CD4-positive, alpha-beta memory T cell (primary cell): ENCODE results near the gene ETHE1. TPM values are rescaled to one million over a fixed set of nuclear protein-coding genes. Genes with fewer than 3 reads are reported as not detected.
A peak's percentile ranks its signal among the peaks of the same experiment; 100 is the strongest.

ENCODE experiments used
- CTCF ChIA-PET: fragments of 350-600 bp; sonication (Branson Sonifier 250); formaldehyde crosslinking; loops from one replicate; lab custom pipeline; 2021; ENCODE audit warnings: inconsistent platforms; ENCODE audit not compliant: partially characterized antibody; lab: Charles Lee
- POLR2A ChIA-PET: fragments of 350-600 bp; sonication (Branson Sonifier 250); formaldehyde crosslinking; loops from one replicate; lab custom pipeline; 2021; ENCODE audit not compliant: partially characterized antibody; lab: Charles Lee
- DNase-seq, 5 donors: peaks; one replicate each; pipeline versions ENCODE4 v3.0.0 to v3.0.0-alpha.2; 2020 to 2022; ENCODE audit warnings: mixed read lengths in 1 of 5
- H3K27ac ChIP-seq: one replicate; pipeline ENCODE4 v1.7.0; 2013; ENCODE audit warnings: low read depth, low read length
- H3K27me3 ChIP-seq: 2 replicates; pipeline ENCODE4 v1.7.0; 2013; ENCODE audit warnings: mild to moderate bottlenecking, low read length, moderate library complexity; ENCODE audit not compliant: insufficient read depth
- H3K36me3 ChIP-seq: 2 replicates; pipeline ENCODE4 v1.7.0; 2013; ENCODE audit warnings: mild to moderate bottlenecking, low read length, moderate library complexity; ENCODE audit not compliant: insufficient read depth
- H3K4me1 ChIP-seq: 2 replicates; pipeline ENCODE4 v1.7.0; 2013; ENCODE audit warnings: mild to moderate bottlenecking, low read length, moderate library complexity; ENCODE audit not compliant: insufficient read depth
- H3K4me3 ChIP-seq, 2 donors: one replicate each; pipeline ENCODE4 v1.7.0; 2013; ENCODE audit warnings: low read length in 2 of 2, mild to moderate bottlenecking in 1 of 2
- H3K9me3 ChIP-seq, 2 donors: one replicate each; pipeline ENCODE4 v1.7.0; 2013; ENCODE audit warnings: low read length in 2 of 2, control low read depth in 1 of 2; ENCODE audit not compliant: control insufficient read depth in 1 of 2
- H3K27ac Mint-ChIP-seq, 7 donors: one replicate each; pipeline ENCODE4 v1.8.0; 2020 to 2021; ENCODE audit warnings: mixed read lengths in 7 of 7, mild to moderate bottlenecking in 6 of 7, inconsistent platforms in 3 of 7, moderate library complexity in 3 of 7
- H3K27me3 Mint-ChIP-seq, 2 donors: one replicate each; pipeline ENCODE4 v1.8.0; 2020 to 2021; ENCODE audit warnings: mixed read lengths in 2 of 2
- H3K36me3 Mint-ChIP-seq, 2 donors: one replicate each; pipeline ENCODE4 v1.8.0; 2020 to 2021; ENCODE audit warnings: mixed read lengths in 2 of 2, inconsistent platforms in 1 of 2, mild to moderate bottlenecking in 1 of 2
- H3K4me1 Mint-ChIP-seq, 4 donors: one replicate each; pipeline ENCODE4 v1.8.0; 2020 to 2021; ENCODE audit warnings: mixed read lengths in 4 of 4, mild to moderate bottlenecking in 1 of 4
- H3K4me3 Mint-ChIP-seq, 8 donors: one replicate each; pipeline ENCODE4 v1.8.0; 2020 to 2021; ENCODE audit warnings: mixed read lengths in 8 of 8, mild to moderate bottlenecking in 7 of 8, moderate library complexity in 6 of 8, inconsistent platforms in 3 of 8
- H3K9me3 Mint-ChIP-seq, 8 donors: one replicate each; pipeline ENCODE4 v1.8.0; 2020 to 2021; ENCODE audit warnings: mixed read lengths in 8 of 8, mild to moderate bottlenecking in 5 of 8, inconsistent platforms in 3 of 8, moderate library complexity in 1 of 8
- intact Hi-C: fragments of 100-400 bp; cut with micrococcal nuclease; formaldehyde crosslinking; loops from one replicate; pipeline ENCODE4 v1.15.1; 2023
- polyA plus RNA-seq, 2 donors: library from polyadenylated mRNA; unstranded; fragments of 300-500 nt; fragmentation: Illumina TruSeq; gene quantifications; one replicate each; pipeline ENCODE4 v1.2.3, GENCODE V29; 2021
- total RNA-seq, 2 experiments: library from RNA; stranded (reverse); gene quantifications; one replicate each; pipeline ENCODE4 v1.2.3, GENCODE V29; 2021

Gene ETHE1
- total and polyA plus RNA-seq, 4 experiments from 2014 or later, result 23.9 to 80.7 (median 54.1) TPM

- Mint-ChIP-seq H3K4me1 (peaks cover 32 to 61% (median 47%) of the 10 kb centered on the region in 4 donors), H3K36me3 (peaks cover 0 to under 1% of the 10 kb centered on the region in 2 donors)
- no peak overlapping the region for H3K4me3 ChIP-seq
Observed at GRCh38 chr19:43470288-43470687, 56.7 kb downstream of the ETHE1 start.

GRCh38 chr19:43469160-43469480 lies 57.9 kb downstream of the ETHE1 start:
- H3K4me1 ChIP-seq, result peaks cover 46% of the 10 kb centered on the region
- H3K36me3 ChIP-seq, result no peaks in the 10 kb centered on the region
- peak; percentile 57 to 69 (median 60) for DNase-seq
- H3K27me3 Mint-ChIP-seq, result no peaks in the 10 kb centered on the region
- H3K9me3 ChIP-seq, result no peaks in the 10 kb centered on the region
- H3K4me1 Mint-ChIP-seq, result peaks cover 34 to 58% (median 49%) of the 10 kb centered on the region in 4 donors
- no peaks in the 10 kb centered on the region for H3K27me3 ChIP-seq
- peak overlapping the region; percentile 82 to 98 (median 97) for H3K27ac Mint-ChIP-seq
- H3K27ac ChIP-seq, result peak overlapping the region; percentile 62
- ChIA-PET CTCF (interaction anchor here (1.0 to 2.3 kb wide), 3 partner anchors 22 to 51 kb away, joined by 4 to 16 read pairs (median 8); no protein-coding TSS in a partner anchor), POLR2A (interaction anchor here (0.7 to 2.5 kb wide), 5 partner anchors 10 to 64 kb away, joined by 3 to 12 read pairs (median 4); partner anchors contain the start of genes PHLDB3 and ZNF575)
- intact Hi-C loops, result no loop called here
- H3K9me3 Mint-ChIP-seq, result no peaks in the 10 kb centered on the region
- no peak overlapping the region for H3K4me3 ChIP-seq
- H3K36me3 Mint-ChIP-seq, result no peaks in the 10 kb centered on the region
- peak overlapping the region in 6 of 8 donors; percentile 21 to 85 (median 22) for H3K4me3 Mint-ChIP-seq

More at GRCh38 chr19:43470288-43470687, 56.7 kb downstream of the ETHE1 start:
- peak; percentile 22 to 87 (median 48) for DNase-seq
- H3K4me3 Mint-ChIP-seq, result peak overlapping the region in 2 of 8 donors; percentile 35 to 46
- Histone ChIP-seq H3K27me3 (no peaks in the 10 kb centered on the region), H3K27ac (no peak overlapping the region), H3K4me1 (peaks cover 40% of the 10 kb centered on the region), H3K9me3 (no peaks in the 10 kb centered on the region), H3K36me3 (no peaks in the 10 kb centered on the region)
- no peaks in the 10 kb centered on the region for H3K9me3 Mint-ChIP-seq
- intact Hi-C loops, result no loop called here
- POLR2A ChIA-PET, result interaction anchor here (0.6 to 2.5 kb wide), 3 partner anchors 12 to 34 kb away, joined by 3 to 12 read pairs (median 4); partner anchors contain the start of gene PHLDB3
- no peaks in the 10 kb centered on the region for H3K27me3 Mint-ChIP-seq
- CTCF ChIA-PET, result interaction anchor here (0.7 to 0.9 kb wide), 3 partner anchors 23 to 1707 kb away, joined by 4 to 5 read pairs (median 4); no protein-coding TSS in a partner anchor
- H3K27ac Mint-ChIP-seq, result peak overlapping the region; percentile 82 to 98 (median 97)

GRCh38 chr19:43468354-43469159 lies 58.4 kb downstream of the ETHE1 start:
- peak overlapping the region; percentile 62 for H3K27ac ChIP-seq
- Mint-ChIP-seq H3K4me1 (peaks cover 35 to 62% (median 50%) of the 10 kb centered on the region in 4 donors), H3K9me3 (no peaks in the 10 kb centered on the region), H3K4me3 (peak overlapping the region in 7 of 8 donors; percentile 23 to 85 (median 66)), H3K36me3 (no peaks in the 10 kb centered on the region), H3K27ac (peak overlapping the region; percentile 82 to 98 (median 97)), H3K27me3 (no peaks in the 10 kb centered on the region)
- CTCF ChIA-PET, result interaction anchor here (1.0 to 2.3 kb wide), 3 partner anchors 21 to 51 kb away, joined by 4 to 16 read pairs (median 8); no protein-coding TSS in a partner anchor
- intact Hi-C loops, result no loop called here
- peak in 3 of 5 donors; percentile 9 to 54 (median 30) for DNase-seq
- H3K4me1 ChIP-seq, result peaks cover 48% of the 10 kb centered on the region
- H3K4me3 ChIP-seq, result no peak overlapping the region
- POLR2A ChIA-PET, result interaction anchor here (0.7 to 2.5 kb wide), 6 partner anchors 14 to 64 kb away, joined by 3 to 12 read pairs (median 3); partner anchors contain the start of genes PHLDB3 and ZNF575
- H3K36me3 ChIP-seq, result no peaks in the 10 kb centered on the region
- H3K9me3 ChIP-seq, result no peaks in the 10 kb centered on the region
- no peaks in the 10 kb centered on the region for H3K27me3 ChIP-seq

GRCh38 chr19:43467730-43468129 lies 59.3 kb downstream of the ETHE1 start:
- peak overlapping the region; percentile 82 to 98 (median 97) for H3K27ac Mint-ChIP-seq
- no peaks in the 10 kb centered on the region for H3K36me3 ChIP-seq
- ChIA-PET POLR2A (interaction anchor here (0.7 to 1.3 kb wide), 3 partner anchors 15 to 36 kb away, joined by 3 read pairs; no protein-coding TSS in a partner anchor), CTCF (interaction anchor here (2.3 kb wide), 1 partner anchor 20 kb away, joined by 16 read pairs; no protein-coding TSS in a partner anchor)
- peaks cover 0 to 2% of the 10 kb centered on the region in 2 donors for H3K36me3 Mint-ChIP-seq
- H3K4me1 ChIP-seq, result peaks cover 52% of the 10 kb centered on the region
- H3K4me3 Mint-ChIP-seq, result peak overlapping the region in 5 of 8 donors; percentile 28 to 76 (median 43)
- H3K27ac ChIP-seq, result peak overlapping the region; percentile 62
- DNase-seq, result no peak
- H3K9me3 ChIP-seq, result no peaks in the 10 kb centered on the region
- no peaks in the 10 kb centered on the region for H3K27me3 Mint-ChIP-seq
- H3K4me1 Mint-ChIP-seq, result peaks cover 36 to 67% (median 50%) of the 10 kb centered on the region in 4 donors
- intact Hi-C loops, result no loop called here
- no peak overlapping the region for H3K4me3 ChIP-seq
- no peaks in the 10 kb centered on the region for H3K9me3 Mint-ChIP-seq
- no peaks in the 10 kb centered on the region for H3K27me3 ChIP-seq

DNA sequence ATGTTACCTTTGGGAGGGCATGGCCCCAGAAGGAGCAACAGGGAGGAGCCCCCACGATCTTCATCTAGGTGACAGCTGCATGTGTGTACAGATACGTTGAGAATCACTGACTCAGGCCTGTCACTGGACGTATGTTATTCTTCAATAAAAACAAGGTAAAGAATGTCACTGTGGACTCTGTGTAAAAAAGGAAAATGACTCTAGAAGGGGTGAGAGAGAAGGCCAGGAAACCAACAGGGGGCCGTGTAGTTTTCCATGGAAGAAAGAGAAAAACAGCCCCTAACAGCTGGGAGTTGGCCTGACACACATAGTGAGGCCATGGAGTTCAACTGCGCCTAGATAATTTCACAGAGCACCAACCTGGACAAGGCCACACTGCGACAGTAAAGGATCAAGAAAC lies 59.7 kb downstream of the ETHE1 start:
- Mint-ChIP-seq H3K9me3 (no peaks in the 10 kb centered on the region), H3K4me3 (peak overlapping the region in 5 of 8 donors; percentile 2 to 73 (median 17)), H3K27ac (peak overlapping the region in 6 of 7 donors; percentile 57 to 98 (median 82)), H3K36me3 (peaks cover 0 to 2% of the 10 kb centered on the region in 2 donors), H3K27me3 (no peaks in the 10 kb centered on the region), H3K4me1 (peaks cover 36 to 69% (median 52%) of the 10 kb centered on the region in 4 donors)
- DNase-seq, result no peak
- ChIA-PET CTCF (interaction anchor here (2.3 kb wide), 1 partner anchor 20 kb away, joined by 16 read pairs; no protein-coding TSS in a partner anchor), POLR2A (interaction anchor here (0.9 to 1.3 kb wide), 2 partner anchors 20 to 37 kb away, joined by 3 read pairs; no protein-coding TSS in a partner anchor)
- no peaks in the 10 kb centered on the region for H3K36me3 ChIP-seq
- no peaks in the 10 kb centered on the region for H3K27me3 ChIP-seq
- intact Hi-C loops, result no loop called here
- no peak overlapping the region for H3K4me3 ChIP-seq
- H3K27ac ChIP-seq, result no peak overlapping the region
- no peaks in the 10 kb centered on the region for H3K9me3 ChIP-seq
- peaks cover 54% of the 10 kb centered on the region for H3K4me1 ChIP-seq

GRCh38 chr19:43466793-43467192 lies 60.2 kb downstream of the ETHE1 start:
- POLR2A ChIA-PET, result interaction anchor here (1.3 to 4.9 kb wide), 3 partner anchors 27 to 37 kb away, joined by 3 to 107 read pairs (median 76); partner anchors contain the start of gene PHLDB3
- no peak for DNase-seq
- H3K27me3 ChIP-seq, result no peaks in the 10 kb centered on the region
- H3K4me1 ChIP-seq, result peaks cover 58% of the 10 kb centered on the region
- intact Hi-C loops, result no loop called here
- H3K4me3 Mint-ChIP-seq, result no peak overlapping the region
- no peak overlapping the region for H3K27ac ChIP-seq
- H3K36me3 ChIP-seq, result no peaks in the 10 kb centered on the region
- peak overlapping the region in 4 of 7 donors; percentile 57 to 97 (median 82) for H3K27ac Mint-ChIP-seq
- H3K36me3 Mint-ChIP-seq, result peaks cover 0 to 2% of the 10 kb centered on the region in 2 donors
- CTCF ChIA-PET, result interaction anchor here (1.1 kb wide), 1 partner anchor 58 kb away, joined by 4 read pairs; no protein-coding TSS in a partner anchor
- no peaks in the 10 kb centered on the region for H3K9me3 ChIP-seq
- no peaks in the 10 kb centered on the region for H3K9me3 Mint-ChIP-seq
- peaks cover 40 to 73% (median 56%) of the 10 kb centered on the region in 4 donors for H3K4me1 Mint-ChIP-seq
- H3K4me3 ChIP-seq, result no peak overlapping the region
- H3K27me3 Mint-ChIP-seq, result no peaks in the 10 kb centered on the region
